ENCODE measurements around the gene ZBTB7C.

DNA sequence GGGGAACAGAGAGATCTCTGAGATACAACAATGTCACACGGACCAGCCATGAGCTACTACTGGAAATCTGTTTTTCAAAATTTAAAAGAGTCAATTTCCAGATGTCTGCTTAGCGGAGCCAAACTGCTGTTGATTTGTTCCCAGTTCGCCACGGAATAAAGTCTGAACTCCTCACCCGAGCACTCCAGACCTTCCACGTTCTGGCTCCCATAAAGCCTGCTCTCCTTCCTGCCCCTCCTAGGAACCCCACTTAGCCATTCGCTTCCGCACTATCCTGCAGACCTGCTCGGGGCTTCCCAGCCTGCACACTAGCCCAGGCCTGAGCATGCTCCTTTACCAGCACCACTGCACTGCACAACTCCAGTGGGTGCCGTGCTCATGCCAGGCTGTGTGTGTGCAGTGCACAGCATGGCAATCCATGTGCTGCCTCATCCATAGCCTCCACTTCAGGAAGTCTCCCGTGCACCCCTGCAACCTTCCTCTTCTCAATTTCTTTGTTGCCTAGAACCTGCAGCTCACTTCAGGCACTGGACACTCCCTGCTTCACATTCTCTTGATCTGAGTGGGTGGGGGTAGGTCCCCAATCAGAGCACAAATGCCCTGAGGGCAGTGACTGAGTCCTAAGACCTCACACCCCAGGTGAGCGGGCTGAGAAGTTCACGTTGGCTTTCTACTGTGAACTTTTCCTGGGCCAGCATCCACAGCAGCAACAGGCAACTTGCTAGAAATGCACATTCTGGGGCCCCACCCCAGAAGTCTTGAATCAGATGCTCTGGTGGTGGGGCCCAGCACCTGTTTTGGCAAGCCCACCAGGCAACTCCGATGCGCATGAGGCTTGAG is 53.7 kb downstream of the ZBTB7C start:
- no peak for TF ChIP-seq POLR2A (IDR thresholded peaks at IDR 0.05; ENCODE audit: low read depth, low read length)
- no peak for TF ChIP-seq POLR2AphosphoS5 (IDR thresholded peaks at IDR 0.05; ENCODE audit: low read depth, low read length)
- TF ChIP-seq TAF1 (IDR thresholded peaks at IDR 0.05; ENCODE audit: low read depth, low read length) = no peak
- no peak for TF ChIP-seq PAX5 (IDR thresholded peaks at IDR 0.05; ENCODE audit: insufficient read depth, low read length, severe bottlenecking)

All from GM12891 (cell line).